MM.1S (cell line): ENCODE measurements around the gene SPHKAP.

ENCODE experiments used
- CTCF ChIP-seq: fragments of 300-600 bp; sonication (generic); IDR thresholded peaks from 2 replicates; pipeline ENCODE4 v1.5.1; 2016; ENCODE audit warnings: antibody characterized with exemption, low read length, mixed read lengths
- EZH2 ChIP-seq: fragments of 300-600 bp; sonication (generic); optimal IDR thresholded peaks from 2 replicates; pipeline ENCODE3; 2017; ENCODE audit warnings: low read depth, mild to moderate bottlenecking, antibody characterized with exemption, low read length, mixed read lengths
- EZH2phosphoT487 ChIP-seq: fragments of 300-600 bp; sonication (generic); IDR thresholded peaks from 2 replicates; pipeline ENCODE4 v1.6.1; 2018; ENCODE audit warnings: antibody characterized with exemption, low read length

- TF ChIP-seq CTCF (no peak), EZH2 (no peak), EZH2phosphoT487 (no peak)
Measured at GRCh38 chr2:227990937-227991336, 190.6 kb downstream of the SPHKAP start.
